ENCODE measurements around the gene DONSON.
"Not testable (repeated sequence)": the region's sequence is repeated elsewhere in the genome, so short reads cannot be mapped to it uniquely, and the experiment has no call there.

The DONSON gene

GRCh38 chr21:33588485-33589335, at the start of gene DONSON:
Gene DONSON (minus strand): TSS chr21:33588684. CDS start chr21:33588641, 43 bp downstream.
- DNase-seq = peak; percentile 61 to 86 (median 69)

GRCh38 chr21:33634254-33634653, 45.8 kb upstream of the DONSON start:
- DNase-seq = no peak

GRCh38 chr21:33626151-33626550, 37.7 kb upstream of the DONSON start:
- DNase-seq = not testable (repeated sequence)

GRCh38 chr21:33622253-33622652, 33.8 kb upstream of the DONSON start:
- DNase-seq = no peak

- no peak for DNase-seq
Observed at GRCh38 chr21:33619726-33620125, 31.2 kb upstream of the DONSON start.

- DNase-seq = no peak
Observed at GRCh38 chr21:33618407-33618806, 29.9 kb upstream of the DONSON start.

GRCh38 chr21:33617565-33617964, 29.1 kb upstream of the DONSON start:
- DNase-seq = not testable (repeated sequence)

- DNase-seq = no peak
Observed at GRCh38 chr21:33611006-33611744, 22.7 kb upstream of the DONSON start.

- no peak for DNase-seq
Observed at GRCh38 chr21:33608559-33608958, 20.1 kb upstream of the DONSON start.

- DNase-seq = no peak
Observed at GRCh38 chr21:33598051-33598450, 9.6 kb upstream of the DONSON start.

GRCh38 chr21:33587792-33588484, 546 bp downstream of the DONSON start:
- no peak for DNase-seq

- DNase-seq = no peak
Observed at GRCh38 chr21:33586927-33587326, 1.6 kb downstream of the DONSON start.

- DNase-seq = no peak
Observed at GRCh38 chr21:33584455-33584854, 4.0 kb downstream of the DONSON start.

GRCh38 chr21:33578959-33579542, 9.4 kb downstream of the DONSON start:
- no peak for DNase-seq

- DNase-seq = no peak
Observed at GRCh38 chr21:33578214-33578613, 10.3 kb downstream of the DONSON start.

- not testable (repeated sequence) for DNase-seq
Observed at GRCh38 chr21:33576741-33577141, 11.7 kb downstream of the DONSON start.

GRCh38 chr21:33572350-33572749, 16.1 kb downstream of the DONSON start:
- no peak for DNase-seq

GRCh38 chr21:33569991-33570390, 18.5 kb downstream of the DONSON start:
- DNase-seq = no peak

GRCh38 chr21:33568448-33568847, 20.0 kb downstream of the DONSON start:
- no peak for DNase-seq

- DNase-seq = no peak
Observed at GRCh38 chr21:33567914-33568313, 20.6 kb downstream of the DONSON start.

- DNase-seq = no peak
Observed at GRCh38 chr21:33566514-33566913, 22.0 kb downstream of the DONSON start.

- no peak for DNase-seq
Observed at GRCh38 chr21:33562389-33562788, 26.1 kb downstream of the DONSON start.

GRCh38 chr21:33561373-33561772, 27.1 kb downstream of the DONSON start:
- no peak for DNase-seq
